ENCODE measurements around the gene PDCD7.
"Not testable (repeated sequence)": the region's sequence is repeated elsewhere in the genome, so short reads cannot be mapped to it uniquely, and the experiment has no call there.

PDCD7 gene

DNA sequence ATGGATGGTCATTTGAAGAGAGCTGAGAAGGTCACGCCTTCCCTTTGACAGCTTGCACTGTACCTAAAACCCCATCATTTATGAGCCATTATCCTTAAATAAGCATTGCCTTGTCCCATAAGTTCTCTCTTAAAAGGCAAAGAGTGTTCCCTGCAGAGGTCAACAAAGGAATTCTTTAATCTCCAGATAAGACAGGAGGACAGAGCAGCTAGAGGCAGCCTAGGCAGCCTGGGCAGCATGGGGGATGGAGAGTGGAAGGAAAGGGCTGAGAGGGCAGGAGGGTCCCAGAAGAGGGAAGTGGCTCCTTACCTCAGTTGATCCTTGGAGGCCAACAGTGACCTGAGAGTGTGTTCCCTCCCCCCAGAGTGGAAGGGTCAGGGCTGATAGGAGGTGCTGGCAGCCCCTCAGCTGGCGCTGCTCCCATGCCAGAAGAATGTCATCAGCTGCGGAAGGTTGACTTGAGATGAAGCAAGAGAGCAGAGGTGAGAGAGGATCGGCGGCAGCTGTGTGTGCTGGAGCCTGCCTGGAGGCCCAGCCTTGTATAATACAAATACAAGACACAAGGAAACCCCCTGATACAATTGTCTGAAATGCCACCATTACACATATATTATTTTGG is 44.3 kb downstream of the PDCD7 start:
- DNase-seq = no peak

DNA sequence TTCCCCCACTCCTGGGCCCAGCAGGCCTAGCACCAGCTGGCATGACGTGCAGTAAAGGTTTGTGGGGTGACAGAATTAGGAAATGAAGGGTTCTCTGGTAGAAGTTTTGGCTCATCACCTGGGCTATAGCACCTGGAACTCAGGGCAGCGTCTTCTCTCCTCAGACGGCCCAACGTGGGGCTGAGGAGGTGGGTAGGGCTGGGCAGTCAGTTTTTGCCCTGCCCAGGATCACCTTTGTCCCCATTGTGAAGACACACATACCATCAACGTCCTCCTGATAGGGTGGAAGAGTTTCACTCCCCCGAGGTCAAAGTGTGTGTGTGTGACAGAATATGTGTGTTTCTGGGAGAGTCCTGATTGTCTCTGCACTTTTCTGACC is 45.0 kb downstream of the PDCD7 start:
- DNase-seq = no peak

DNA sequence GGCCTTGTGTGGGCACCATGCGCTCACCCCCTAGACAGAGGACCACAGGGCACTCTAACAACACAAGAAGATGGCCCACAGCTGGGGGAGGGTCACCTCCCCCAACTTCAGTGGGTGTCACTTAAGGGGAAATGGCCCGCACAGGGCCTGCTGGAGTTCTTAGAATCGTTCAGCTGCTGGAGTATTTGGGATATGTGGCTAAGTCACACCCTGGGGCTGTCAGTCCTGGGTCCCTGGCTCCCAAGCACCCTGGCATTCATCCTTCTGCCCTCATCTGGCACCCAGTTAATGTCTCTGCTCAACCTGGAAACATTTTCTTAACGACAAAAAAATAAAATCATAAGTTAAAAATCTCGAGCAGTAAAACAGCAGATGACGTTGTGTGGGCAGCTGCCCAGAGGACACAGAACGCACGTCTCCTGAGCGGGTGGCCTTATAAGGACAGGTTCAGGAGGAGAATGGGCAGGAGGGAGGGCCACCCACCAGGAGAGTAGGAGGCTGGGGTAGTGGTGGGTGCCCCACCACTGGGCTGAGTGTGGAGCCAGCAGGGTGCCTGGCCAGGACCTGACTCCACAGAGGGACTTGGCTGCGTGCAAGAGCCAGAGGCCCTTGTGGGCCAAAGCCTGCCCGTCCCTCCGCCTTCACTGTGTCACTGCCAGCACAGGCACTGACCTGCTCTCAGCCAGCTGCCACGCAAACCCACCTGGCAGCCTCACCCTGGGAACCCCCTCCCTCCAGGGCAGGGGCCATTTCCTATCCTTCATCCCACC is 45.5 kb downstream of the PDCD7 start:
- DNase-seq = no peak

DNA sequence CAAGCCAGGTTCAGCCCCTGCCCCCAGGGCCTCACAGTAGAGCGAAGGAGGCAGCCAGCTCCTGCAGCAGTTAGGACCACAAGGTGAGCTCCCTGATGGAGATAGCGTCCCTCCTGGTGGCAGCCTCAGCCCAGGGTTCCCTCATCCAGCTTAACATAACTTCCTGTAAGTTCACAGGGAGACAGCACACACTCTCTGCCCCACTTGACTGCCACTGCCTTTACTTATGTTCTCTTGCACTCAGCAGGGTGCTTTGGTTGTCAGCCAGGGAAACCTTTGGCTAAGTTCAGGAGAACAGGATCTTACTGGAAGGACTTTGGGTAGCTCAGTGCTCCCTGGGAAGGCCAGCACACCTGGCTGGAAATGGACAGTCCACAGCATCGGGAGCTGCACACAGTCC is 46.2 kb downstream of the PDCD7 start:
- DNase-seq = no peak

DNA sequence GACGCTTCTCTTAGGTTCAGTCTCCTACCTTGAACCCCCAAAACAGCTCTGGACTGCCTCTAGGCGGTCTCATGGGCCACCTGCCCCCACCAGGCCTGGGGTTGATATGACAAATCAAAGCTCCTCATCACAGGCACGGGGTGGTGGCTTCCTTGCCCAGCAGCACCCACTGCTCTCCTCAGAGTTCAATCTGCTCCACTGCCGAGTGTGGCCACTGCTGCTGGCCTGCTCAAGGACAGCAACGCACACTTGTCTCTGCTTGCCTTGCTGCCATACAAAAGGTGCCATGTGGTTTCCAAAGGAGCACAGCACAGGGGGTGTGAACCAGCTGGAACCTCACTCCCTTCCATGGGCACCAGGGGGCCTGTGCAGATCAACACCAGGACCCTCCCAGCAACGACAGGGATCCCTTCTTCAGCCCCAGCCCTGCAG is 46.9 kb downstream of the PDCD7 start:
- DNase-seq = no peak

DNA sequence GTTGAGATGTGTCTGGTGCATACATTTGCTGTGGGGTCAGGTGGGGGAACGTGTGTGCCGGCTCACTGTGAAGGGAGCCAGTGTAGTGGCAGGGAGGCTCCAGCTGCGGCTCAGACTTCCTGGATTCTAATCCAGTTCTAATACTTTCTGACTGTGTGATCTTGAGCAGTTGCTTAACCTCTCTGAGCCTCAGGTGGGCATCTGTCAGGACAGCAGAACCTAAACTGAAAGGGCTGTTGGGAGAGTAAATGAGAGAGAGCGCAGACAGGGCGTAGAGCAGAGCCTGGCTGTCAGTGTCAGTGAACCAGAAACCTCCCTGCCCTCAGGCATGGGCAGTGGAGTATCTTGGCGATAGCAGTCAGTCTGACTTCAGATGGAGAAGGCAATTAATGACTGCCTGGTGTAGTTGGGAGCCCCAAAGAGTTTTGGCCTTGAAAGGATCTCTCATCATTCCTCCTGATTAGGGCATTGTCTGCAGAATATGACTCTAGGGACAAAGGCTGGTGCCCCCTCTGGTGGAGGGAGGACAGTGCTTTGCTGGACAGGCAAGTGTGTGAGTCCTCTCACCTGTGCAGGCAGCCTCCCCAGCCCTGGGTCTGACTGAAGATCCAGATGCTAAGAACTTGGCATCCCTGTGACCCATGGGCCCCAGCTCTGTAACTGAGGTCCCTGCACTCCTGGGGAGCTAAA is 47.5 kb downstream of the PDCD7 start:
- DNase-seq = no peak

DNA sequence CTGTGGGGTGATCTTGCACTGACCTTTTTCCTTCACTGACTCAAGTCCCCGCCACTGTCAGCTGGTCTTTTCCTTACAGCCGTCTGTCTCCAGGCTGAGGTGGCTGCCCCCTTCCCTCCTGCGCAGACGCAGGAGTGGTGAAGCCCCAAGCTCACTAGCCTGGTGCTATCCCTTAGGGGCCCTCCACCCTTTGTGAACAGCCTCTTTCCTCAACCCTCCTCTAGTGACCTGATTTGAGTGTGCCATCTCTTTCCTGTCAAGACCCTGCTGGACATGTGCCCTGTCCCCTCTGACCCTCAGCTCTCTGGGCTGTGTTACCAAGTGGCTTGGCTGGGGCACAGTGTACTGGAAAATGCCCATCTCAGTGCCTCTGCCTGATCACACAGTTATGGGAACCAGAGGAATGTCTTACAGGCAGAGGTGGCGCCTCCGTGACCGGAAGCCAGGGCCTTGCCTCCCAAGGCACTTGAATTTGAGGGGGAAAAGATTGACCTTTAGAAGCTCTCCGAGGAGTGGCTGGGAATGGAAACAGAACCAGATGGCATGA is 48.3 kb downstream of the PDCD7 start:
- no peak for DNase-seq

DNA sequence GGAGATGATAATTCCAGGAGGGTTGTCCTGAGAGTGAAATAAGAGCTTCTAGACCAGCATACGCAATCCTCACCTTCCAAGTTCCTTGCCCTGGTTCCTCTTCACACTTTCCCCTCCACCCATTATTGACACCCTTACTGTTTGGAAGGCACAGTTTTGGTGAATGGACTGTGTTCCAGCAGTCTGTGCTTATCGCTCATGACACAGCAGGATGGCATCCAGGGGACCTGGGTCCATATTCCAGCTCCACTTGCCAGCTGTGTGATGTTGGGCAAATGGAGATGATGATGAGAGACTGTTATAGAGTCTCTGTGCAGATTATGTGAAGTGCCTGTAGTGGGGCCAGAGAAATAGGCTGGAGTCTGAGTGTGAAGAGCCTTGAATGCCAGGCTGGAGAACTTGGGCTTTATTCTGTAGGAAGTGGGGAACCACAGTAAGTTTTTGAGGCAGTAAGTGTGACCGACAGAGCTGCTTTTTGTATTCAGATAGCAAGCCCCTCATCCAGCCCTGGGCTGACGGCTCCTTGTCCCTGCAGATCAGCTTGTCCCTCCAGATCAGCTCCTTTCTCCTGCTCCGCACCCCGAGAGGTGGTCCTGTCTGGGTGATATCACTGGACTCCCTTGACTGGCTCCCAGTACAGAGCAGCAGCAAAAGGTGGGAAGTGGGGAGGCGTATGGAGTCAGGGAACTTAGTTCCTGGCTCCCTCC is 49.0 kb downstream of the PDCD7 start:
- no peak for DNase-seq

DNA sequence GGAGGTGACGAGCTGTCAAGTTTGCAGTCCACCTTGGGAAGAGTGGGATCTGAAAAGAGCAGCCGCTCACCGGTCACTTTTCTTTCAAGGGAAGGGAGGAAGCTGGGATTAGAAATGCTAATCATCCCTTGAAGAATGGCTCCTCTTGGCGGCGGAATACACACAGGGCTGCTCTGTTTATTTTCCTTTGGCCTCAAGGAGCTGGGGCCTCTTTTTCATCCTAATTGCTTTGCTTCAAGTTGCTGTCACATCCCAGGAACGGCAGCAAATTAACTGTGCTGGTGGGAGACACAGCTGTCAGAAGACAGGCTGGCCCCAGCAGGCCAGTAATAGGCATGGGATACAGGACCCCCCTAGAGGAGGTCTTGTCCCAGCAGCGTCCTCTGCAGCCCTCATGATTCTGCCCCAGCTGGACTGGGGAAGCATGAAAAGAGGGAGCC is 50.3 kb downstream of the PDCD7 start:
- DNase-seq = no peak

DNA sequence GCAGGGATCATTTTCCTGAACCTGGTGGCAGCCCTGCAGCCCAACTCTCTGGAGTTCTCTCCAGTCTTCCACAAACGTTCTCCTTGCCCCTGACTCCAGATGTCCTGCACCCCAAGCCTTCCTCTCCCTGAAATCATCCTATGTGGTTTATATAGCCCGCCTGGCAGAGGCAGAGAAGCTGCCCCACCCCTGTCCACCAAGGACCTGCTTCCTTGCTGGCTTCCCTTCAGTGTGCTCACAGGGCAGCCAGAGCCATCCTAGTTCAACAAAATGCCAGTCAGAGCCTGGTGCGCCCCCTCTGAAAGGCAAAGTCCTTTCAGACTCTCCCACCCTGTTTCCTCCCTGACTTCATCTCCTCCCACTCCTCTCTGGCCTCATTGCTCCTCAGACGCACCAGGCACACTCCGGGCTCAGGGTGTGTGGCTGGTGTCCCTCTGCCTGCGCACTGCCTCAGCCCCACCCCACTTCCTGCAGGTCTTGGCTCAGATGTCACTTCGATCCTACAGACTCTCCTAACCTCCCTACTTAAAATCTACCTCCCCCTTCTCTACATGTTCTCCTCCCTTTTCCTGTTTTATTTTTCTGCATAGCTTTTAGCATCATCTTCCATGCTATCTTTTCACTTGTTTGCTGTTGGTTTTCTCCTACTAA is 51.2 kb downstream of the PDCD7 start:
- DNase-seq = no peak

DNA sequence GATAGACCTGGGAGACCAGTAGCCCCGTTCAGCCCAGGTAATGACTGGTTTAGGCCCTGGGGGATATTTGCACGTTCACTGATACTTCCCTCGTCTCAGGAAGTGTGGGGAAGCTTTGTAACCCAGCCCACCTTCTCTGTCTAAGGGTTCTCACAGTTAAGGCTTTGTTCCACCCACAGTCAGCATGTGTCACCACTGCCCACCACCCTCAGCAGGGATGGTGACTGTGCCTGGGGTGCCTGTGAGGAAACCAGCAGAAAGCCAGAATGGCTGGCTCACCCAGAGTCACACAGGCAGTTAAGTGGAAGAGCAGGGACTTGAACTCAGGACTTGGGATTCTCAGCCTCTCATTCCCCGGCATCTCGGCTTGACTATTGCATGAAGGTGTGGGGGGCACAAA is 51.9 kb downstream of the PDCD7 start:
- no peak for DNase-seq

DNA sequence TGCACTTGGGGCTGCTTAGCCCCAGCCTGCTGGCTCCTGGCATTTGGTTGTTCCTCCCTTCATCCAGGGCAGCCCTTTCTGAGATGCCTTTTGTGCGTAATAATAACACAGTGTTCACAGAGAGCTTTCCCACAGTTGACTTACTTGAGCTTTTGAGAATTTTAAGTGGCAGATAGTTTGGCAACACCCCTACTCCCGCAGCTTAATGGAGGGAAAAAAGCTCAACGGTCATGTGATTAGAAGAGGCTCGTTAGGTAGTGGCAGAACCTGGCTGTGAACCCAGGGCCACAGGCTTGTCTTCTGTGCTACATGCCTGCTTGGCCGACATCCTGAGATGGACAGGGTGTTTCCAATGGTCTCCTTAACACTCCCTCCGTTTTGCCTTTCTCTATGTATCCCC is 52.3 kb downstream of the PDCD7 start:
- no peak for DNase-seq

DNA sequence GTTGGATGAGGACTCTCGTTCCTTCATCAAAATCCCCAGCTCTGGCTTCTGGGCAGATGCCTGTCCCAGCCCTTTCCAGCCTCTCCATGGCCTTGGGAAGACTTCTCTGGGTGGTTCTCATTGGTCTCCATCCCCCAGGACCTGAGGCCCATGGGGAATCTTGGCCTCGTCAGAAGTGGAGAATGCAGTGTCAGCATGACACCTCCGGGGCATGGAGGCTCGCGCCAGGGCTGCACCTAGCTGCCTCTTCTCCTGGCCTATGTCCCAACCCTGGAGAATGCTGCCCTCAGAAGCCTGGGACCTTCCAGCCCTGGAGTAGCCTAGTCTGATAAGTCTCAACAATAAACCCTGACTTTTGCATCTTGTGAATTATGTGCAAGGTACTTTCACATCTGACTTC is 54.0 kb downstream of the PDCD7 start:
- DNase-seq = no peak

DNA sequence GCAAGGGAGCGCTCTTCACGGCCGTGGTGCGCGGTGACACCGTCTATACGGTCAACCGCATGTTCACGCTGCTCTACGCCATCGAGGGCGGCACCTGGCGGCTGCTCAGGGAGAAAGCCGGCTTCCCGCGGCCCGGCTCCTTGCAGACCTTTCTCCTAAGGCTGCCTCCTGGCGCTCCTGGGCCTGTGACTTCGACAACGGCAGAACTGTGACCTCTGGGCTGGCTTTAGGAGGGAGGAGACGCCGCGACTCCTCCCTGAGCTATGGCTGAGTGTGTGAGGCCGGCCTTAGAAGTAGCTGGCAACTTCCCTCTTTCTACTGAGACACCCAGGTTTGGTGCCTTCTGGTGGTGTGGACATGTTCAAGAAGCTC is 55.6 kb downstream of the PDCD7 start:
- DNase-seq = no peak

DNA sequence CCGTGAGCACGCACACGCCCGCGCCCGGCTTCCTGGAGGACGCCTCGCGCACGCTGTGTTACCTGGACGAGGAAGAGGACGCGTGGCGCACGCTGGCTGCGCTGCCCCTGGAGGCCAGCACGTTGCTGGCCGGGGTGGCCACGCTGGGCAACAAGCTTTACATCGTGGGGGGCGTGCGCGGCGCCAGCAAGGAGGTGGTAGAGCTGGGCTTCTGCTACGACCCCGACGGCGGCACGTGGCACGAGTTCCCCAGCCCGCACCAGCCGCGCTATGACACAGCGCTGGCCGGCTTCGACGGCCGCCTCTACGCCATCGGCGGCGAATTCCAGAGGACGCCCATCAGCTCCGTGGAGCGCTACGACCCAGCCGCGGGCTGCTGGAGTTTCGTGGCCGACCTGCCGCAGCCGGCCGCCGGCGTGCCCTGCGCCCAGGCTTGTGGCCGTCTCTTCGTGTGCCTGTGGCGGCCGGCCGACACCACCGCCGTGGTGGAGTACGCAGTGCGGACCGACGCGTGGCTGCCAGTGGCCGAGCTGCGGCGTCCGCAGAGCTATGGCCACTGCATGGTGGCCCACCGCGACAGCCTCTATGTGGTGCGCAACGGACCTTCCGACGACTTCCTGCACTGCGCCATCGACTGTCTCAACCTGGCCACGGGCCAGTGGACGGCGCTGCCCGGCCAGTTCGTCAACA is 56.2 kb downstream of the PDCD7 start:
- no peak for DNase-seq

DNA sequence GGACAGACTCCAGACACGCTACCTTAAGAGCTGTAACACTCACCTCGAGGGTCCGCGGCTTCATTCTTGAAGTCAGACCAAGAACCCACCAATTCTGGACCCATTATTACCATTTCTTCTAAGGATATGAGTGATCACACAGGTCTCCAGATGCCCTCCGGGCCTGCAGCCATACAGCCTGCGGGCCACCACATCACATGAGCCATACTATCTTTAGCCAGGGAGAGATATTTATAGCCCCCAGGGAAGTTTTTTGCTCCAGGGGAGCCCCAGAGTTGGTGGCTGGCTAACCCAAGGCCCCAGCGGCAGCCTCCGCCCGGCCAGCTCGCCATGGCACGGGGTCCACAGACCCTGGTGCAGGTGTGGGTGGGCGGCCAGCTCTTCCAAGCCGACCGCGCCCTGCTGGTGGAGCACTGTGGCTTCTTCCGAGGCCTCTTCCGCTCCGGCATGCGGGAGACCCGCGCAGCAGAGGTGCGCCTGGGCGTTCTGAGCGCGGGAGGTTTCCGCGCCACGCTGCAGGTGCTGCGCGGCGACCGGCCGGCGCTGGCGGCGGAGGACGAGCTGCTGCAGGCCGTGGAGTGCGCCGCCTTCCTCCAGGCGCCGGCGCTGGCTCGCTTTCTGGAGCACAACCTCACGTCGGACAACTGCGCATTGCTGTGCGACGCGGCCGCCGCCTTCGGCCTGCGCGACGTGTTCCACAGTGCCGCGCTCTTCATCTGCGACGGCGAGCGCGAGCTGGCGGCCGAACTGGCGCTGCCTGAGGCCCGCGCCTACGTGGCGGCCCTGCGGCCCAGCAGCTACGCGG is 56.9 kb downstream of the PDCD7 start, which contains the start of gene KBTBD13:
KBTBD13 (plus strand) TSS at position 261 of the 805 bp plus-strand sequence; CDS start at position 331, 70 bp downstream.
- DNase-seq = no peak

DNA sequence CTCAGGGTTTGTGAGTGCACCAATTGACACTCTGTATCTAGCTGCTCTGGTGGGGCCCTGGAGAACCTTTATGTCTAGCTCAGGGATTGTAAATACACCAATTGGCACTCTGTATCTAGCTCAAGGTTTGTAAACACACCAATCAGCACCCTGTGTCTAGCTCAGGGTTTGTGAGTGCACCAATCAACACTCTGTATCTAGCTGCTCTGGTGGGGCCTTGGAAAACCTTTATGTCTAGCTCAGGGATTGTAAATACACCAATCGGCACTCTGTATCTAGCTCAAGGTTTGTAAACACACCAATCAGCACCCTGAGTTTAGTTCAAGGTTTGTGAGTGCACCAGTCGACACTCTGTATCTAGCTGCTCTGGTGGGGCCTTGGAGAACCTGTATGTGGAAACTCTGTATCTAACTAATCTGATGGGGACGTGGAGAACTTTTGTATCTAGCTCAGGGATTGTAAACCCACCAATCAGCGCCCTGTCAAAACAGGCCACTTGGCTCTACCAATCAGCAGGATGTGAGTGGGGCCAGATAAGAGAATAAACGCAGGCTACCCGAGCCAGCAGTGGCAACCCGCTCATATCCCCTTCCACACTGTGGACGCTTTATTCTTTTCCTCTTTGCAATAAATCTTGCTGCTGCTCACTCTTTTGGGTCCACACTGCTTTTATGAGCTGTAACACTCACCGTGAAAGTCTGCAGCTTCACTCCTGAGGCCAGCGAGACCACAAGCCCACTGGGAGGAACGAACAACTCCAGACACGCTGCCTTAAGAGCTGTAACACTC is 57.8 kb downstream of the PDCD7 start:
- DNase-seq = not testable (repeated sequence)

DNA sequence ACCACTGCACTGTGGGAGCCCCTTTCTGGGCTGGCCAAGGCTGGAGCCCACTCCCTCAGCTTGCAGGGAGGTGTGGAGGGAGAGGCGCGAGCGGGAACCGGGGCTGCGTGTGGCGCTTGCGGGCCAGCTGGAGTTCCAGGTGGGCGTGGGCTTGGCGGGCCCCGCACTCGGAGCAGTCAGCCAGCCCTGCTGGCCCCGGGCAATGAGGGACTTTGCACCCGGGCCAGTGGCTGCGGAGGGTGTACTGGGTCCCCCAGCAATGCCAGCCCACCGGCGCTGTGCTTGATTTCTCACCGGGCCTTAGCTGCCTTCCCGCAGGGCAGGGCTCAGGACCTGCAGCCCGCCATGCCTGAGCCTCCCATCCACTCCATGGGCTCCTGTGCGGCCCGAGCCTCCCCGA is 58.7 kb downstream of the PDCD7 start:
- DNase-seq = not testable (repeated sequence)

DNA sequence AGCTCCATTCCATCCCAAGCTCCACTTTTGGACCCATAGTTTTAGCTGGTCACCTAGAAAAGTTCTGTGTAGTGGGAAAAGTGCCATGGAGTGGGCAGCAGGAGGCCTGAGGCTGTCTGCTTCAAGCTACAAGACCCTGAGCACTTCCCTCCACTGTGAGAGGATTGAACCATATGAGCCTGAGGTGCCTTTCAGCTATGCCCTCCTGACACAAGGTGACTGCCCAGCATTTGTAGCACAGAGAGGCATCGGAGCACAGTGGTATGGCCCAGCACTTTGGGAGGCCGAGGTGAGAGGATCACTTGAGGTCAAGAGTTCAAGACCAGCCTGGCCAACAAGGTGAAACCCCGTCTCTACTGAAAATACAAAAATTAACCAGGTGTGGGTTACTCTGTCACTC is 61.0 kb downstream of the PDCD7 start:
- DNase-seq = no peak

DNA sequence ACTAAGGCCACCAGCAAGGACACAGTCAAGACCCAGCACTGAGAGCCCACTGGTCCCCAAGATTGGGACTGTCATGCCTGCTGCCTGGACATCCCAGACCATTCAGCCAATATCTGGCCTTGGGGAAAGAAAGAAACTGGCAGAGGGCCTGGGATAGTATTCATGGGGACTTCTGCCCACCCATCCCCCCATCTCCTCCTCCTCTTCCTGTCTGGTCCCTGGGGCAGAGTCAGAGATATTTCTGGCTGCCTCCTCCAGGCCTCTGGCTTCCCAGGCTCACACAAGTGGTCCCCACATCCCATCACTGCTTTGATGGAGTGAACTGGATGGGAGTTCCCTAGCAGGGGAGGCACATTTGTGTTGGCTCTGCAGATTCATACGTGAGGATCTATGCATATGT is 61.6 kb downstream of the PDCD7 start:
- DNase-seq = no peak
